CD4-positive, CD25-positive, alpha-beta regulatory T cell (primary cell): Measurements from ENCODE around the gene KIRREL2. TPM values are rescaled to one million over a fixed set of nuclear protein-coding genes. Genes with fewer than 3 reads are reported as not detected.

Source experiments
- ATAC-seq, 2 donors: fragments of 150-1000 bp; cut with Tn5 transposase; one replicate each; pipeline ENCODE4 v1.10.0; 2021; ENCODE audit warnings: low read depth in 2 of 2, moderate number of reproducible peaks in 2 of 2, moderate library complexity in 1 of 2
- DNase-seq, 3 donors: peaks; one replicate each; pipeline versions ENCODE4 v3.0.0 to v3.0.0-alpha.2; 2012 to 2022; ENCODE audit warnings: mixed read lengths in 1 of 3
- H3K27ac ChIP-seq: one replicate; pipeline ENCODE4 v1.7.0; 2013; ENCODE audit warnings: mild to moderate bottlenecking, low read length; ENCODE audit not compliant: insufficient read depth, poor library complexity, severe bottlenecking
- H3K27me3 ChIP-seq: one replicate; pipeline ENCODE4 v1.7.0; 2013; ENCODE audit warnings: low read length; ENCODE audit not compliant: control insufficient read depth, insufficient read depth
- H3K36me3 ChIP-seq: one replicate; pipeline ENCODE4 v1.7.0; 2013; ENCODE audit warnings: mild to moderate bottlenecking, low read length, moderate library complexity; ENCODE audit not compliant: control insufficient read depth, insufficient read depth
- H3K4me1 ChIP-seq: 2 replicates; pipeline ENCODE4 v1.7.0; 2013; ENCODE audit warnings: mild to moderate bottlenecking, low read length; ENCODE audit not compliant: insufficient read depth, control insufficient read depth, poor library complexity, severe bottlenecking
- H3K4me3 ChIP-seq: one replicate; pipeline ENCODE4 v1.7.0; 2013; ENCODE audit warnings: low read depth, mild to moderate bottlenecking, low read length, moderate library complexity
- H3K9me3 ChIP-seq, 2 experiments: 1 replicate in 1 of 2; 2 replicates in 1 of 2; pipeline ENCODE4 v1.7.0; 2013; ENCODE audit warnings: low read length in 2 of 2, mild to moderate bottlenecking in 1 of 2, moderate library complexity in 1 of 2; ENCODE audit not compliant: control insufficient read depth in 2 of 2
- H3K27ac Mint-ChIP-seq, 3 donors: one replicate each; pipeline ENCODE4 v1.8.0; 2020 to 2022; ENCODE audit warnings: mild to moderate bottlenecking in 3 of 3, mixed read lengths in 3 of 3, moderate library complexity in 2 of 3
- H3K27me3 Mint-ChIP-seq: one replicate; pipeline ENCODE4 v1.8.0; 2022; ENCODE audit warnings: mild to moderate bottlenecking, mixed read lengths
- H3K36me3 Mint-ChIP-seq: one replicate; pipeline ENCODE4 v1.8.0; 2020; ENCODE audit warnings: mixed read lengths
- H3K4me1 Mint-ChIP-seq, 4 donors: one replicate each; pipeline ENCODE4 v1.8.0; 2020 to 2022; ENCODE audit warnings: mixed read lengths in 4 of 4, mild to moderate bottlenecking in 1 of 4
- H3K4me3 Mint-ChIP-seq, 4 donors: one replicate each; pipeline ENCODE4 v1.8.0; 2020 to 2022; ENCODE audit warnings: mild to moderate bottlenecking in 4 of 4, mixed read lengths in 4 of 4, moderate library complexity in 3 of 4
- H3K9me3 Mint-ChIP-seq, 7 donors: one replicate each; pipeline ENCODE4 v1.8.0; 2020 to 2022; ENCODE audit warnings: mixed read lengths in 7 of 7, mild to moderate bottlenecking in 3 of 7, moderate library complexity in 2 of 7
- polyA plus RNA-seq, 4 donors: library from polyadenylated mRNA; unstranded; fragments of 300-500 nt; fragmentation: Illumina TruSeq; gene quantifications; one replicate each; pipeline ENCODE4 v1.2.3, GENCODE V29; 2021
- total RNA-seq: library from RNA; stranded (reverse); gene quantifications from one replicate; pipeline ENCODE4 v1.2.3, GENCODE V29; 2022

Gene KIRREL2
- total and polyA plus RNA-seq, 5 donors from 2014 or later: not detected

DNA sequence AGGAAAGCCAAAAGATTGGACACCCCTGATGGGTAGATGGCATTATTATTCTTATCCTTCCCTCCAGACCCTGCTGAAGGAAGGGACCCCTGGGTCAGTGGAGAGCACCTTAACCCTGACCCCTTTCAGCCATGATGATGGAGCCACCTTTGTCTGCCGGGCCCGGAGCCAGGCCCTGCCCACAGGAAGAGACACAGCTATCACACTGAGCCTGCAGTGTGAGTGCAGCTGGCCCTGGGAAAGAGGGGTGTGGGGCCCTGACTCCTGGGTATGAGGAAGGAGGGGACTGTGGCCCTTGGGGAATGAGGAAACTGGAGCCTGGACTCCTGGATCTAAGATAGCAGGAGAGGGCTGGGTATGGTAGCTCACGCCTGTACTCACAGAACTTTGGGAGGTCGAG lies 2.7 kb downstream of the KIRREL2 start:
- H3K4me3 ChIP-seq: no peak overlapping the region
- H3K36me3 Mint-ChIP-seq: peaks cover 4% of the 10 kb centered on the region
- ATAC-seq: no peak
- no peak overlapping the region for H3K27ac ChIP-seq
- no peak overlapping the region for H3K27ac Mint-ChIP-seq
- peaks cover 0 to 1% (median 0%) of the 10 kb centered on the region in 7 donors for H3K9me3 Mint-ChIP-seq
- peaks cover 71% of the 10 kb centered on the region for H3K27me3 Mint-ChIP-seq
- no peak for DNase-seq
- H3K27me3 ChIP-seq: peaks cover 5% of the 10 kb centered on the region
- no peaks in the 10 kb centered on the region for H3K9me3 ChIP-seq
- no peak overlapping the region for H3K4me3 Mint-ChIP-seq
- peaks cover 13% of the 10 kb centered on the region for H3K4me1 ChIP-seq
- no peaks in the 10 kb centered on the region for H3K36me3 ChIP-seq
- peaks cover 0 to 23% (median 4%) of the 10 kb centered on the region in 4 donors for H3K4me1 Mint-ChIP-seq

DNA sequence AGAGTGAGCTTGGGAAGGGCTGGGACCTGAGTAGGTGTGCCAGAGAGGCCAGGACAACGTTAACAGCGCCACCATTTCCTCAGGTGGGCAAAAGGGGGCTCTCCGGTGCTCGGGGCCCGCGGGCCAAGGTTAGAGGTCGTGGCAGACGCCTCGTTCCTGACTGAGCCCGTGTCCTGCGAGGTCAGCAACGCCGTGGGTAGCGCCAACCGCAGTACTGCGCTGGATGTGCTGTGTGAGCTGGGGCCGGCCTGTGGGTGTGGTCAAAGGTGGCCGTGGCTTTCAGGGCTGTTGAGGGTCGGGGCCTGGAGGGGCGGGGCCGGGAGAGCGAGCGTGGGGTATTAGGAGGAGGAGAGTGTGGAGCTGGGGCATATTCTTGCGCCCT lies 3.7 kb downstream of the KIRREL2 start:
- H3K4me3 Mint-ChIP-seq: no peak overlapping the region
- H3K27me3 Mint-ChIP-seq: peaks cover 70% of the 10 kb centered on the region
- H3K36me3 Mint-ChIP-seq: peaks cover 4% of the 10 kb centered on the region
- H3K4me1 ChIP-seq: peaks cover 13% of the 10 kb centered on the region
- no peak overlapping the region for H3K27ac ChIP-seq
- H3K4me1 Mint-ChIP-seq: peaks cover 0 to 20% (median 4%) of the 10 kb centered on the region in 4 donors
- peaks cover 6% of the 10 kb centered on the region for H3K27me3 ChIP-seq
- H3K27ac Mint-ChIP-seq: no peak overlapping the region
- H3K36me3 ChIP-seq: no peaks in the 10 kb centered on the region
- no peak for DNase-seq
- no peak overlapping the region for H3K4me3 ChIP-seq
- no peaks in the 10 kb centered on the region for H3K9me3 ChIP-seq
- peaks cover 0 to 2% (median 0%) of the 10 kb centered on the region in 7 donors for H3K9me3 Mint-ChIP-seq
- ATAC-seq: no peak

DNA sequence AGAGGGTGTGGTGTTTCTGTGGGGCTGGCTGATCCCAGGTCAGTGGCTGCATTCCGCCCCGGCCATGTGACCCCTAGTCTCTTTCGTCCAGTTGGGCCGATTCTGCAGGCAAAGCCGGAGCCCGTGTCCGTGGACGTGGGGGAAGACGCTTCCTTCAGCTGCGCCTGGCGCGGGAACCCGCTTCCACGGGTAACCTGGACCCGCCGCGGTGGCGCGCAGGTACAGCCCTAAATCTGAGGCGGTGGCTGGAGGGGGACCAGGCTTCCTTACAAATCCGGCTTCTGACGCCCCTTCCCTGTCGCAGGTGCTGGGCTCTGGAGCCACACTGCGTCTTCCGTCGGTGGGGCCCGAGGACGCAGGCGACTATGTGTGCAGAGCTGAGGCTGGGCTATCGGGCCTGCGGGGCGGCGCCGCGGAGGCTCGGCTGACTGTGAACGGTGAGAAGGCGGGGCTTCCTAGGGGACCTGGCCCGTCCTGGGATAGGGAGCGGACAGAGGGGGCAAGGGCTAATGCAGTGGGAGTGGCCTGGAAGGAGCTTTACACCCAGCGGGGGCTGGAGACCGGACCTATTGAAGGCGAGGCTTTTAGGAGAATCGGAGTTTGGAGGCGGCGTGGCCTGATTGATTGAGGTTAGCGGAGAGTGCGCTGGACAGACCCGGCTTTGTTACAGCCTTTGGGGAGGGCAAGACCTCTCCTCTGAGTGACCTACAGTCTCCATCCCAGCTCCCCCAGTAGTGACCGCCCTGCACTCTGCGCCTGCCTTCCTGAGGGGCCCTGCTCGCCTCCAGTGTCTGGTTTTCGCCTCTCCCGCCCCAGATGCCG lies 4.3 kb downstream of the KIRREL2 start:
- DNase-seq (no peak), ATAC-seq (no peak)
- Histone ChIP-seq H3K27ac (no peak overlapping the region), H3K4me3 (no peak overlapping the region), H3K27me3 (peaks cover 9% of the 10 kb centered on the region), H3K36me3 (no peaks in the 10 kb centered on the region), H3K9me3 (no peaks in the 10 kb centered on the region), H3K4me1 (peaks cover 13% of the 10 kb centered on the region)
- Mint-ChIP-seq H3K27ac (no peak overlapping the region), H3K4me3 (peak overlapping the region in 1 of 4 donors; percentile 73), H3K27me3 (peaks cover 72% of the 10 kb centered on the region), H3K36me3 (peaks cover 4% of the 10 kb centered on the region), H3K9me3 (peaks cover 0 to 2% (median 0%) of the 10 kb centered on the region in 7 donors), H3K4me1 (peaks cover 0 to 17% (median 4%) of the 10 kb centered on the region in 4 donors)

DNA sequence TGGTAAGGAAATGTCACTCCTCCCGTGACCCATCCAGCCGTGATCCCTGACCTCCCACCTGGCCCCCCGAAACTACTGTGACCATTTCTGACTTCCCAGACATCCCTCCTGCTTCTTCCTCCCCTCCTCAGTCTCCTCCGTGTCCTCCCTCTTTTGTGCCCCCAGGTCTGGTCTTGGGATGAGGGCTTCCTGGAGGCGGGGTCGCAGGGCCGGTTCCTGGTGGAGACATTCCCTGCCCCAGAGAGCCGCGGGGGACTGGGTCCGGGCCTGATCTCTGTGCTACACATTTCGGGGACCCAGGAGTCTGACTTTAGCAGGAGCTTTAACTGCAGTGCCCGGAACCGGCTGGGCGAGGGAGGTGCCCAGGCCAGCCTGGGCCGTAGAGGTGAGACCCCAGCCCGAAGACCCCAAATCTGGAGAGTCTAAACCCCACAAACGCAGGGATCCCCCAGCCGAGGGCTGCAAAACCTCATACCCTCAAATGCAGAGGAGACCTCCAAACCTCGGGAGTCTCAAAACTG lies 5.0 kb downstream of the KIRREL2 start:
- Mint-ChIP-seq H3K27me3 (peaks cover 76% of the 10 kb centered on the region), H3K4me1 (peaks cover 0 to 17% (median 4%) of the 10 kb centered on the region in 4 donors), H3K4me3 (no peak overlapping the region), H3K36me3 (peaks cover 4% of the 10 kb centered on the region), H3K9me3 (peaks cover 0 to 2% (median 0%) of the 10 kb centered on the region in 7 donors), H3K27ac (no peak overlapping the region)
- Histone ChIP-seq H3K27me3 (peaks cover 9% of the 10 kb centered on the region), H3K4me3 (no peak overlapping the region), H3K9me3 (no peaks in the 10 kb centered on the region), H3K36me3 (no peaks in the 10 kb centered on the region), H3K27ac (no peak overlapping the region), H3K4me1 (peaks cover 7% of the 10 kb centered on the region)
- DNase-seq (no peak), ATAC-seq (no peak)

DNA sequence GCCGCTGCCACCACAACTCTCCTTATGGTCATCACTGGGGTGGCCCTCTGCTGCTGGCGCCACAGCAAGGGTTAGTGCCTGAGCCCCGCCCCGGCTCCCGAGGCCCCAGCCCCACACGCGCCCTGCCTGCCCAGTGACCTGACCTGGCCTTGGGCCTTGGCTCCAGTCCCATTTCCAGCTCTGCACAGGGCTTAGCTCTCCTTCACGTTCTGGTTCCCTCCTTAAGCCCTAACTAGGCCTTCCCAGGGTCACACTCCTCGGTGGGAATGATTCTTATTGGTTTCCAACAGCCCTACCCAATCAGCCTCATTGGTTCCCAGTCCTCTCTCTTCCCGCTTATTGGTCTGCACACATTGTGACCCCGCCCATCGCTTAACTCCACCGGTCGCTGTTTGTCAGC lies 5.8 kb downstream of the KIRREL2 start:
- Histone ChIP-seq H3K27ac (no peak overlapping the region), H3K9me3 (no peaks in the 10 kb centered on the region), H3K27me3 (peaks cover 9% of the 10 kb centered on the region), H3K4me3 (no peak overlapping the region), H3K4me1 (no peaks in the 10 kb centered on the region), H3K36me3 (no peaks in the 10 kb centered on the region)
- peaks cover 0 to 2% (median 0%) of the 10 kb centered on the region in 7 donors for H3K9me3 Mint-ChIP-seq
- ATAC-seq (no peak), DNase-seq (no peak)
- H3K27me3 Mint-ChIP-seq: peaks cover 71% of the 10 kb centered on the region
- H3K36me3 Mint-ChIP-seq: peaks cover 4% of the 10 kb centered on the region
- H3K4me3 Mint-ChIP-seq: peak overlapping the region in 1 of 4 donors; percentile 29
- no peak overlapping the region for H3K27ac Mint-ChIP-seq
- peaks cover 0 to 10% (median 1%) of the 10 kb centered on the region in 4 donors for H3K4me1 Mint-ChIP-seq

DNA sequence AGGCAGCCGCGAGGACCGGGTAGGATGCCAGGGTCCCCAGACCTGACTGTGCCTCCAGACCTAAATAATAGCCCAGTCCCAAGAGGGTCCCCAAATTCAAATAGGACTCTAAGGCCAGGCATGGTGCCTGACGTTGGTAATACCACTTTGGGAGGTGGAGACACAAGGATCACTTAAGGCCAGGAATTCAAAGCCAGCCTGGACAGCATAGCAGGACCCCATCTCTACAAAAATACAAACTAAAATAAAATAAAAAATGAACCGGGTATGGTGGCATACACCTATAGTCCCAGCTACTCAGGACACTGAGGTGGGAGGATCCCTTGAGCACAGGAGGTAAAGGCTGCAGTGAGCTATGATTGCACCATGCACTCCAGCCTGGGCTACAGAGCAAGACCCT lies 6.3 kb downstream of the KIRREL2 start:
- Mint-ChIP-seq H3K9me3 (peaks cover 0 to 2% (median 0%) of the 10 kb centered on the region in 7 donors), H3K4me1 (peaks cover 0 to 12% (median 1%) of the 10 kb centered on the region in 4 donors), H3K4me3 (peak overlapping the region in 1 of 4 donors; percentile 29), H3K36me3 (peaks cover 4% of the 10 kb centered on the region), H3K27me3 (peaks cover 71% of the 10 kb centered on the region), H3K27ac (no peak overlapping the region)
- no peaks in the 10 kb centered on the region for H3K9me3 ChIP-seq
- no peaks in the 10 kb centered on the region for H3K36me3 ChIP-seq
- no peak overlapping the region for H3K27ac ChIP-seq
- H3K27me3 ChIP-seq: peaks cover 9% of the 10 kb centered on the region
- peaks cover under 1% of the 10 kb centered on the region for H3K4me1 ChIP-seq
- no peak overlapping the region for H3K4me3 ChIP-seq
- ATAC-seq (no peak), DNase-seq (no peak)

DNA sequence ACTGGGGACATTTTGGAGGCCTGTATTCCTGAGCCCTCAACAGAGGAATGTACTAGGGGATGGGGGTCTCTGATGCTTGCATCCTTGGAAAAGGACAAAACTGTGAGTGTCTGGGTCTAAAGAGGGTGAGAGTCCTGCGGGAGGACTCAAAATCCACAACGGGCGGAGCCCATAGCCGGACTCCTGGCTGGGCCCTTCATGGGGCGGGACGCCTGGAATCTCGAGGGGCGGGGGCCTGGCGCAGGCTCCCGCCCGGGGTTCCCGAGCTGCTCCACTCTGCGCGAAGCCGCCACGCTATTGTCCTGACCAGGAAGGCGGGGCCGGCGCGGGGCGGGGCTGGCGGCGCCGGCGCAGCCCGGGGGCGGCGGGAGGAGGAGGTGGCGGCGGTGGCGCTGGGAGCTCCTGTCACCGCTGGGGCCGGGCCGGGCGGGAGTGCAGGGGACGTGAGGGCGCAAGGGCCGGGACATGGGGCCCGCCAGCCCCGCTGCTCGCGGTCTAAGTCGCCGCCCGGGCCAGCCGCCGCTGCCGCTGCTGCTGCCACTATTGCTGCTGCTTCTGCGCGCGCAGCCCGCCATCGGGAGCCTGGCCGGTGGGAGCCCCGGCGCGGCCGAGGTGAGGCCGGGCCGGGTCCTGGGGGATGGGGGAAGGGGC lies 11.6 kb downstream of the KIRREL2 start, which contains the start of gene APLP1:
APLP1 (plus strand) TSS at position 403 of the 651 bp plus-strand sequence; CDS start at position 466, 63 bp downstream.
- peaks cover 42% of the 10 kb centered on the region for H3K27me3 Mint-ChIP-seq
- peak in 2 of 3 donors; percentile 42 to 44 for DNase-seq
- H3K27me3 ChIP-seq: peaks cover 7% of the 10 kb centered on the region
- H3K4me1 ChIP-seq: peaks cover 23% of the 10 kb centered on the region
- H3K36me3 ChIP-seq: no peaks in the 10 kb centered on the region
- H3K4me3 ChIP-seq: no peak within 1 kb of the TSS
- H3K4me3 Mint-ChIP-seq: peak within 1 kb of the TSS; percentile 41 to 82 (median 68)
- H3K9me3 Mint-ChIP-seq: peaks cover 0 to 2% (median 0%) of the 10 kb centered on the region in 7 donors
- ATAC-seq: peak; percentile 59 to 60
- H3K9me3 ChIP-seq: no peaks in the 10 kb centered on the region
- no peaks in the 10 kb centered on the region for H3K36me3 Mint-ChIP-seq
- no peak within 1 kb of the TSS for H3K27ac ChIP-seq
- H3K4me1 Mint-ChIP-seq: peaks cover 0 to 22% (median 11%) of the 10 kb centered on the region in 4 donors
- H3K27ac Mint-ChIP-seq: peak within 1 kb of the TSS in 1 of 3 donors; percentile 32
